Astrocyte (in vitro differentiated cells and primary cell): Measurements from ENCODE around the gene ZBTB16.

Experiments
- EZH2 ChIP-seq: IDR thresholded peaks from 2 replicates; pipeline ENCODE4 v1.6.1; 2012; ENCODE audit warnings: mild to moderate bottlenecking, low read length, inconsistent platforms; ENCODE audit not compliant: insufficient read depth
- TF ChIP-seq, protein P1 (sequence below): IDR thresholded peaks from 2 replicates; pipeline ENCODE4 v1.5.1; 2011; ENCODE audit warnings: low read depth, mild to moderate bottlenecking, inconsistent platforms, low read length, moderate library complexity; ENCODE audit not compliant: insufficient read depth

DNA sequence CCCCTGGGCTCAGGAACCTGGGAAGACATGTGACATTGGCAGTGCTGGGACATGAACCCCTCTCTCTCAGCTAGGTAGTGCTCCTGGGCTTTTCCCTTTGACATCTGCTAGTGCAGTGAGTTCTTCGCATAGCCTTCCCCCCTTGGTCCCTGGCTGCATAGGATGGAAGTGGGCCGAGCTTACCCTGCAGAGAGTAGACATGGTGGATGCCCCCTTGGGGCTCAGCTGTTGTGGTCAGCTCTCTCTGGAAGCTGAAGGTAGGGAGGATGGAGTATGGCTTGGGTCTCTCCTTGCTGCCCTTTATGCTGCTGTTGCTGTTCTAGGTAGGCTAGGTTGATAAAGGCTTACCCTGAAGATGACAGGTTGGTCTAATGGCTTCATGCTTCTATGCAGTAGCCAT is 92.1 kb downstream of the ZBTB16 start:
- TF ChIP-seq, protein P1, sequence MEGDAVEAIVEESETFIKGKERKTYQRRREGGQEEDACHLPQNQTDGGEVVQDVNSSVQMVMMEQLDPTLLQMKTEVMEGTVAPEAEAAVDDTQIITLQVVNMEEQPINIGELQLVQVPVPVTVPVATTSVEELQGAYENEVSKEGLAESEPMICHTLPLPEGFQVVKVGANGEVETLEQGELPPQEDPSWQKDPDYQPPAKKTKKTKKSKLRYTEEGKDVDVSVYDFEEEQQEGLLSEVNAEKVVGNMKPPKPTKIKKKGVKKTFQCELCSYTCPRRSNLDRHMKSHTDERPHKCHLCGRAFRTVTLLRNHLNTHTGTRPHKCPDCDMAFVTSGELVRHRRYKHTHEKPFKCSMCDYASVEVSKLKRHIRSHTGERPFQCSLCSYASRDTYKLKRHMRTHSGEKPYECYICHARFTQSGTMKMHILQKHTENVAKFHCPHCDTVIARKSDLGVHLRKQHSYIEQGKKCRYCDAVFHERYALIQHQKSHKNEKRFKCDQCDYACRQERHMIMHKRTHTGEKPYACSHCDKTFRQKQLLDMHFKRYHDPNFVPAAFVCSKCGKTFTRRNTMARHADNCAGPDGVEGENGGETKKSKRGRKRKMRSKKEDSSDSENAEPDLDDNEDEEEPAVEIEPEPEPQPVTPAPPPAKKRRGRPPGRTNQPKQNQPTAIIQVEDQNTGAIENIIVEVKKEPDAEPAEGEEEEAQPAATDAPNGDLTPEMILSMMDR, result no peak
- no peak for TF ChIP-seq EZH2
